ENCODE data around the gene HOXD12.

Gene HOXD12

GRCh38 chr2:176104316-176105077, 4.9 kb downstream of the HOXD12 start:
- in situ Hi-C loops (cut with MboI; ENCODE audit: low sequenced_read_pairs): no loop called here

- in situ Hi-C loops (cut with MboI; ENCODE audit: low sequenced_read_pairs): no loop called here
Observed at GRCh38 chr2:176105078-176105729, 5.6 kb downstream of the HOXD12 start.

GRCh38 chr2:176105730-176106580, 6.4 kb downstream of the HOXD12 start:
- in situ Hi-C loops (cut with MboI; ENCODE audit: low sequenced_read_pairs): no loop called here

- in situ Hi-C loops (cut with MboI; ENCODE audit: low sequenced_read_pairs): no loop called here
Observed at GRCh38 chr2:176106581-176107539, 7.3 kb downstream of the HOXD12 start, which contains the start of gene HOXD11. HOXD11 (plus strand) TSS chr2:176107280; CDS start chr2:176107356, 76 bp downstream.

GRCh38 chr2:176107731-176108181, 8.2 kb downstream of the HOXD12 start:
- in situ Hi-C loops (cut with MboI; ENCODE audit: low sequenced_read_pairs): no loop called here

- in situ Hi-C loops (cut with MboI; ENCODE audit: low sequenced_read_pairs): no loop called here
Observed at GRCh38 chr2:176109192-176109901, 9.8 kb downstream of the HOXD12 start.

- in situ Hi-C loops (cut with MboI; ENCODE audit: low sequenced_read_pairs): no loop called here
Observed at GRCh38 chr2:176109946-176110345, 10.4 kb downstream of the HOXD12 start.

GRCh38 chr2:176110415-176111308, 11.1 kb downstream of the HOXD12 start:
- in situ Hi-C loops (cut with MboI; ENCODE audit: low sequenced_read_pairs): no loop called here

- in situ Hi-C loops (cut with MboI; ENCODE audit: low sequenced_read_pairs): no loop called here
Observed at GRCh38 chr2:176111309-176111663, 11.7 kb downstream of the HOXD12 start.

GRCh38 chr2:176111846-176112374, 12.3 kb downstream of the HOXD12 start:
- in situ Hi-C loops (cut with MboI; ENCODE audit: low sequenced_read_pairs): no loop called here

- in situ Hi-C loops (cut with MboI; ENCODE audit: low sequenced_read_pairs): no loop called here
Observed at GRCh38 chr2:176112375-176113302, 13.0 kb downstream of the HOXD12 start.

- in situ Hi-C loops (cut with MboI; ENCODE audit: low sequenced_read_pairs): no loop called here
Observed at GRCh38 chr2:176114120-176114929, 14.7 kb downstream of the HOXD12 start.

GRCh38 chr2:176114930-176115625, 15.5 kb downstream of the HOXD12 start:
- in situ Hi-C loops (cut with MboI; ENCODE audit: low sequenced_read_pairs): no loop called here

GRCh38 chr2:176115883-176116813, 16.6 kb downstream of the HOXD12 start, which contains the start of gene HOXD10:
HOXD10 (plus strand) TSS chr2:176116778; CDS start chr2:176116834, 56 bp downstream.
- in situ Hi-C loops (cut with MboI; ENCODE audit: low sequenced_read_pairs): no loop called here

All from HL-60/S4 (cell line).